ENCODE data around the gene PDE4B.

Gene PDE4B

GRCh38 chr1:66137235-66137634 is 344.5 kb downstream of the PDE4B start:
- FAIRE-seq, result no peak
- TF ChIP-seq SPI1 (IDR thresholded peaks at IDR 0.05; ENCODE audit: low read depth, low read length) (peak; percentile 73), POLR2AphosphoS5 (IDR thresholded peaks at IDR 0.05; ENCODE audit: low read depth, low read length) (no peak)
- no peak for DNase-seq (ENCODE audit: insufficient read length, low spot score)

- no peak for DNase-seq (ENCODE audit: insufficient read length, low spot score)
- TF ChIP-seq POU2F2 (IDR thresholded peaks at IDR 0.05; ENCODE audit: low read depth, low read length) (no peak), TAF1 (IDR thresholded peaks at IDR 0.05; ENCODE audit: low read depth, low read length) (no peak), POLR2AphosphoS5 (IDR thresholded peaks at IDR 0.05; ENCODE audit: low read depth, low read length) (no peak), PAX5 (IDR thresholded peaks at IDR 0.05; ENCODE audit: insufficient read depth, low read length, severe bottlenecking) (no peak), POLR2A (IDR thresholded peaks at IDR 0.05; ENCODE audit: low read depth, low read length) (no peak), SPI1 (IDR thresholded peaks at IDR 0.05; ENCODE audit: low read depth, low read length) (no peak)
- no peak for FAIRE-seq
These were observed 345.9 kb downstream of the PDE4B start for GRCh38 chr1:66138613-66139012.

- TF ChIP-seq POLR2A (IDR thresholded peaks at IDR 0.05; ENCODE audit: low read depth, low read length) (no peak), TAF1 (IDR thresholded peaks at IDR 0.05; ENCODE audit: low read depth, low read length) (no peak), POLR2AphosphoS5 (IDR thresholded peaks at IDR 0.05; ENCODE audit: low read depth, low read length) (no peak), SPI1 (IDR thresholded peaks at IDR 0.05; ENCODE audit: low read depth, low read length) (no peak), POU2F2 (IDR thresholded peaks at IDR 0.05; ENCODE audit: low read depth, low read length) (no peak), PAX5 (IDR thresholded peaks at IDR 0.05; ENCODE audit: insufficient read depth, low read length, severe bottlenecking) (no peak)
- no peak for DNase-seq (ENCODE audit: insufficient read length, low spot score)
- FAIRE-seq, result no peak
These were observed 347.4 kb downstream of the PDE4B start for GRCh38 chr1:66140072-66140471.

GRCh38 chr1:66143651-66144050 is 351.0 kb downstream of the PDE4B start:
- no peak for DNase-seq (ENCODE audit: insufficient read length, low spot score)
- no peak for TF ChIP-seq POU2F2 (IDR thresholded peaks at IDR 0.05; ENCODE audit: low read depth, low read length)
- no peak for TF ChIP-seq PAX5 (IDR thresholded peaks at IDR 0.05; ENCODE audit: insufficient read depth, low read length, severe bottlenecking)
- no peak for TF ChIP-seq SPI1 (IDR thresholded peaks at IDR 0.05; ENCODE audit: low read depth, low read length)
- TF ChIP-seq POLR2AphosphoS5 (IDR thresholded peaks at IDR 0.05; ENCODE audit: low read depth, low read length), result no peak
- no peak for FAIRE-seq

- FAIRE-seq, result no peak
- DNase-seq (ENCODE audit: insufficient read length, low spot score), result no peak
- TF ChIP-seq POU2F2 (IDR thresholded peaks at IDR 0.05; ENCODE audit: low read depth, low read length) (no peak), SPI1 (IDR thresholded peaks at IDR 0.05; ENCODE audit: low read depth, low read length) (no peak), PAX5 (IDR thresholded peaks at IDR 0.05; ENCODE audit: insufficient read depth, low read length, severe bottlenecking) (no peak), POLR2A (IDR thresholded peaks at IDR 0.05; ENCODE audit: low read depth, low read length) (no peak), TAF1 (IDR thresholded peaks at IDR 0.05; ENCODE audit: low read depth, low read length) (no peak), POLR2AphosphoS5 (IDR thresholded peaks at IDR 0.05; ENCODE audit: low read depth, low read length) (no peak)
These were observed 354.6 kb downstream of the PDE4B start for GRCh38 chr1:66147226-66147835.

- TF ChIP-seq POU2F2 (IDR thresholded peaks at IDR 0.05; ENCODE audit: low read depth, low read length) (no peak), POLR2AphosphoS5 (IDR thresholded peaks at IDR 0.05; ENCODE audit: low read depth, low read length) (no peak), PAX5 (IDR thresholded peaks at IDR 0.05; ENCODE audit: insufficient read depth, low read length, severe bottlenecking) (no peak), POLR2A (IDR thresholded peaks at IDR 0.05; ENCODE audit: low read depth, low read length) (no peak), TAF1 (IDR thresholded peaks at IDR 0.05; ENCODE audit: low read depth, low read length) (no peak), SPI1 (IDR thresholded peaks at IDR 0.05; ENCODE audit: low read depth, low read length) (no peak)
- FAIRE-seq (no peak), DNase-seq (ENCODE audit: insufficient read length, low spot score) (no peak)
These were observed 359.3 kb downstream of the PDE4B start for GRCh38 chr1:66152034-66152433.

- no peak for TF ChIP-seq PAX5 (IDR thresholded peaks at IDR 0.05; ENCODE audit: insufficient read depth, low read length, severe bottlenecking)
- no peak for DNase-seq (ENCODE audit: insufficient read length, low spot score)
- no peak for FAIRE-seq
These were observed 361.7 kb downstream of the PDE4B start for GRCh38 chr1:66154394-66154793.

GRCh38 chr1:66156144-66156543 is 363.4 kb downstream of the PDE4B start:
- DNase-seq (ENCODE audit: insufficient read length, low spot score) (no peak), FAIRE-seq (no peak)
- TF ChIP-seq POLR2AphosphoS5 (IDR thresholded peaks at IDR 0.05; ENCODE audit: low read depth, low read length), result no peak
- no peak for TF ChIP-seq PAX5 (IDR thresholded peaks at IDR 0.05; ENCODE audit: insufficient read depth, low read length, severe bottlenecking)
- TF ChIP-seq TAF1 (IDR thresholded peaks at IDR 0.05; ENCODE audit: low read depth, low read length), result no peak
- no peak for TF ChIP-seq SPI1 (IDR thresholded peaks at IDR 0.05; ENCODE audit: low read depth, low read length)
- no peak for TF ChIP-seq POU2F2 (IDR thresholded peaks at IDR 0.05; ENCODE audit: low read depth, low read length)
- no peak for TF ChIP-seq POLR2A (IDR thresholded peaks at IDR 0.05; ENCODE audit: low read depth, low read length)

- DNase-seq (ENCODE audit: insufficient read length, low spot score), result no peak
- FAIRE-seq, result no peak
- TF ChIP-seq PAX5 (IDR thresholded peaks at IDR 0.05; ENCODE audit: insufficient read depth, low read length, severe bottlenecking) (no peak), TAF1 (IDR thresholded peaks at IDR 0.05; ENCODE audit: low read depth, low read length) (no peak), SPI1 (IDR thresholded peaks at IDR 0.05; ENCODE audit: low read depth, low read length) (no peak), POLR2A (IDR thresholded peaks at IDR 0.05; ENCODE audit: low read depth, low read length) (no peak), POU2F2 (IDR thresholded peaks at IDR 0.05; ENCODE audit: low read depth, low read length) (no peak), POLR2AphosphoS5 (IDR thresholded peaks at IDR 0.05; ENCODE audit: low read depth, low read length) (no peak)
These were observed 367.1 kb downstream of the PDE4B start for GRCh38 chr1:66159800-66160199.

GRCh38 chr1:66160719-66161118 is 368.0 kb downstream of the PDE4B start:
- no peak for TF ChIP-seq PAX5 (IDR thresholded peaks at IDR 0.05; ENCODE audit: insufficient read depth, low read length, severe bottlenecking)
- no peak for DNase-seq (ENCODE audit: insufficient read length, low spot score)
- FAIRE-seq, result no peak

GRCh38 chr1:66166753-66167152 is 374.1 kb downstream of the PDE4B start:
- FAIRE-seq (no peak), DNase-seq (ENCODE audit: insufficient read length, low spot score) (no peak)
- TF ChIP-seq POU2F2 (IDR thresholded peaks at IDR 0.05; ENCODE audit: low read depth, low read length) (no peak), POLR2A (IDR thresholded peaks at IDR 0.05; ENCODE audit: low read depth, low read length) (no peak), POLR2AphosphoS5 (IDR thresholded peaks at IDR 0.05; ENCODE audit: low read depth, low read length) (no peak), PAX5 (IDR thresholded peaks at IDR 0.05; ENCODE audit: insufficient read depth, low read length, severe bottlenecking) (no peak), TAF1 (IDR thresholded peaks at IDR 0.05; ENCODE audit: low read depth, low read length) (no peak), SPI1 (IDR thresholded peaks at IDR 0.05; ENCODE audit: low read depth, low read length) (no peak)
